Activated T-cell treated with anti-CD3 and anti-CD28 coated beads, Interleukin-2, amount 50 U/mL, for 72 hours (primary cell): ENCODE results near the gene SPTBN1. TPM values are rescaled to one million over a fixed set of nuclear protein-coding genes. Genes with fewer than 3 reads are reported as not detected.

Experiments used
- ATAC-seq, 2 donors: fragments of 150-1000 bp; cut with Tn5 transposase; replicated peaks in 1 of 2; 2 replicates each; pipeline ENCODE4 v1.10.0; 2021; ENCODE audit warnings: moderate library complexity in 2 of 2, mild to moderate bottlenecking in 1 of 2
- DNase-seq, 2 donors: peaks; one replicate each; pipeline ENCODE4 v3.0.0; 2021 to 2022; ENCODE audit warnings: mixed read lengths in 1 of 2
- H3K27ac Mint-ChIP-seq: one replicate; pipeline ENCODE4 v1.8.0; 2022; ENCODE audit warnings: mild to moderate bottlenecking, moderate library complexity, mixed read lengths
- H3K27me3 Mint-ChIP-seq: one replicate; pipeline ENCODE4 v1.8.0; 2022; ENCODE audit warnings: low read depth, mixed read lengths
- H3K36me3 Mint-ChIP-seq, 2 donors: one replicate each; pipeline ENCODE4 v1.8.0; 2022; ENCODE audit warnings: mixed read lengths in 2 of 2, mild to moderate bottlenecking in 1 of 2; ENCODE audit not compliant: insufficient read depth in 2 of 2
- H3K4me1 Mint-ChIP-seq: one replicate; pipeline ENCODE4 v1.8.0; 2022; ENCODE audit warnings: low read depth, mixed read lengths
- H3K4me3 Mint-ChIP-seq, 2 donors: one replicate each; pipeline ENCODE4 v1.8.0; 2022; ENCODE audit warnings: mild to moderate bottlenecking in 2 of 2, mixed read lengths in 2 of 2, moderate library complexity in 2 of 2
- H3K9me3 Mint-ChIP-seq, 2 donors: one replicate each; pipeline ENCODE4 v1.8.0; 2022; ENCODE audit warnings: mixed read lengths in 2 of 2
- total RNA-seq, 2 donors: library from RNA; stranded (reverse); gene quantifications; one replicate each; pipeline ENCODE4 v1.2.3, GENCODE V29; 2022

The SPTBN1 gene
- total RNA-seq, 2 donors from 2014 or later, result 120 to 136 TPM

DNA sequence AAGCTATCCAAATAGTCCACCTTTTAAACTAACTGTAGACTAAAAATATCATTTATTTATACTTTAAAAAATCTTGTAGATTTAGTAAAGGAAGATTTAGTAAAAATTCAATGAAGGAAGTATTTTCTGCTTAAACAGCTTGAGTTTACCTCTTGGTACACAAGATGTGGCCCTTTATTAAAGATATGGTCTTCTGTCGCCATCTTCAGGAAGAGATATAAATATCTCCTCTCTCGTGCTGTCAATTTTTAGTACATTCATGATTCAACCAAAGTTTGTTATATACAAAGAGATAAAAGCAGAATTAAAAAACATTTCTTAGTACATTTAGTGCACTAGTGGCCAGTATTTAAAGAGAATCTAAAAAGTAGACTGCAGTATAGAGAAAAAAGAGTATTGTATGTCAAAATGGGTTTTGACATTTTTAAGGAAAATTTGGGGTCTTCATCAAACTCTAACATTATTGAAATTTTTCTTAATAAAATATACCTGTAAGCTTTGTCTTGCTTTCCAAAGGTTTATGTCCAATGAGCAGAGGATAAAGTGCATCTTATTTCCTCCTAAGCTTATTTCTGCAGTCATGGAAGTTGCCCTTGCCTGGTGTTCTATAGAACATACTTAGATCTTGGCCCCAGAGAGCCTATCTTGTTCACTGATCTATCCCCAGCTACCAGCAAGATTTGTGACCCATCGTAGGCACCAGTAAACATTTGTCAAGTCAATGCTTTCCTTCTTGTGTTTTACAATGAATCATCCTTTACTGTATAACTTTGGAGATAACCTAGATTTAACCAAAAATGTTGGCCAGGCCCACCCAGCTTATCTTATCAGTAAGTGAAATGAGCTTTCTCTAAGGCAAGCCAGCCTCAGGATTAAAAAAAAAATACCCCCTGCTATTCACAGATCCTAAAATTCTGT lies 248.8 kb downstream of the SPTBN1 start:
- Mint-ChIP-seq H3K36me3 (no peaks in the 10 kb centered on the region), H3K4me3 (no peak overlapping the region), H3K9me3 (no peaks in the 10 kb centered on the region), H3K4me1 (peaks cover 17% of the 10 kb centered on the region), H3K27me3 (peaks cover 44% of the 10 kb centered on the region), H3K27ac (no peak overlapping the region)
- DNase-seq (no peak), ATAC-seq (peak; percentile 46 to 70)

GRCh38 chr2:54706622-54707021 lies 250.5 kb downstream of the SPTBN1 start:
- Mint-ChIP-seq H3K27ac (no peak overlapping the region), H3K36me3 (no peaks in the 10 kb centered on the region), H3K27me3 (peaks cover 38% of the 10 kb centered on the region), H3K4me3 (no peak overlapping the region), H3K9me3 (no peaks in the 10 kb centered on the region), H3K4me1 (peaks cover under 1% of the 10 kb centered on the region)
- DNase-seq (no peak), ATAC-seq (no peak)

GRCh38 chr2:54708584-54709335 lies 252.6 kb downstream of the SPTBN1 start:
- H3K9me3 Mint-ChIP-seq, result no peaks in the 10 kb centered on the region
- DNase-seq (no peak), ATAC-seq (peak; percentile 49 to 58)
- H3K27ac Mint-ChIP-seq, result no peak overlapping the region
- peaks cover 33% of the 10 kb centered on the region for H3K27me3 Mint-ChIP-seq
- no peaks in the 10 kb centered on the region for H3K36me3 Mint-ChIP-seq
- H3K4me1 Mint-ChIP-seq, result no peaks in the 10 kb centered on the region
- peak overlapping the region; percentile 66 to 79 for H3K4me3 Mint-ChIP-seq

GRCh38 chr2:54709336-54709809 lies 253.2 kb downstream of the SPTBN1 start:
- H3K4me1 Mint-ChIP-seq, result no peaks in the 10 kb centered on the region
- DNase-seq (peak in 1 of 2 donors; percentile 23), ATAC-seq (peak; percentile 59 to 72)
- peak overlapping the region; percentile 65 to 79 for H3K4me3 Mint-ChIP-seq
- H3K9me3 Mint-ChIP-seq, result no peaks in the 10 kb centered on the region
- H3K27me3 Mint-ChIP-seq, result peaks cover 33% of the 10 kb centered on the region
- no peak overlapping the region for H3K27ac Mint-ChIP-seq
- H3K36me3 Mint-ChIP-seq, result no peaks in the 10 kb centered on the region

- no peak overlapping the region for H3K27ac Mint-ChIP-seq
- no peaks in the 10 kb centered on the region for H3K9me3 Mint-ChIP-seq
- H3K4me3 Mint-ChIP-seq, result peak overlapping the region in 1 of 2 donors; percentile 63
- ATAC-seq (no peak), DNase-seq (no peak)
- H3K36me3 Mint-ChIP-seq, result no peaks in the 10 kb centered on the region
- H3K4me1 Mint-ChIP-seq, result no peaks in the 10 kb centered on the region
- H3K27me3 Mint-ChIP-seq, result peaks cover 33% of the 10 kb centered on the region
Observed at GRCh38 chr2:54710216-54710615, 254.1 kb downstream of the SPTBN1 start.

- DNase-seq (no peak), ATAC-seq (no peak)
- Mint-ChIP-seq H3K27ac (no peak overlapping the region), H3K27me3 (peaks cover 30% of the 10 kb centered on the region), H3K36me3 (no peaks in the 10 kb centered on the region), H3K9me3 (no peaks in the 10 kb centered on the region), H3K4me3 (no peak overlapping the region), H3K4me1 (no peaks in the 10 kb centered on the region)
Observed at GRCh38 chr2:54712516-54712915, 256.4 kb downstream of the SPTBN1 start.

DNA sequence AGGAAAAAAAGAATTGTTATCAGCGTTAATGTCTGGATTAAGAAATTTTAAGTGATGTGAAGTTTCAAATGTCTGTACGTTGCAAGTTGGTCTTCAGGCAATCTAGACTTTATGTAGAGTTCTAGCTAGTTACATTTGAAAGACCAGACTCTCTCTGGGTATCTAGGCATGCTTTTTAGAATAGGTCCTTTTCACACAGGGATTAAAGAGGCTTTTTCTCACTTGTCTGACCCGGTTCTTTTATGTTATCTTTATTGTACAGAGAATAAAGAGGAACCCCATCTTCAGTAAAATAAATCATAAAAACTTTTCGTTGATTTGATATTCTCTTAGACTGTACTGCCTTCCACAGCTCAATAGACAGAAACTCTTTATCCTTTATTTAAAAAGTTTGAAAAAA lies 258.9 kb downstream of the SPTBN1 start:
- no peak for DNase-seq

DNA sequence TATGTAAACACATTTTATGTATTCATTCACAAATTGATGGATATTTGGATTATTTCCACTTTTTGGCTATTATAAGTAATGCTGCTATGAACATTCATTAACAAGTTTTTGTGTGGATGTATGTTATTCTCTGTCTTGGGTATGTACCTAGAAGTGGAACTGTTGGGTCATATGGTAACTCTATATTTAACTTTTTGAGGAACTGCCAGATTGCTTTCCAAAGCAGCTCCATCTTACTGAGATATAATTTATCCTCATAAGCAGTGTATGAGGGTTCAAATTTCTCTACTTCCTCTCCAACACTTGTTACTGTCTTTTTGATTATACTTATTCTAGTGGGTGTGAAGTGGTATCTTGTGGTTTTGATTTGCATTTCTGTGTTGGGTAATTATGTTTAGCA lies 260.2 kb downstream of the SPTBN1 start:
- DNase-seq (no peak), ATAC-seq (no peak)
- Mint-ChIP-seq H3K27me3 (peaks cover 37% of the 10 kb centered on the region), H3K4me1 (no peaks in the 10 kb centered on the region), H3K4me3 (no peak overlapping the region), H3K9me3 (no peaks in the 10 kb centered on the region), H3K36me3 (no peaks in the 10 kb centered on the region), H3K27ac (no peak overlapping the region)

More for the DNA sequence above, 258.9 kb downstream of the SPTBN1 start:
- Mint-ChIP-seq H3K4me1 (no peaks in the 10 kb centered on the region), H3K27ac (no peak overlapping the region), H3K36me3 (no peaks in the 10 kb centered on the region), H3K9me3 (no peaks in the 10 kb centered on the region), H3K27me3 (peaks cover 32% of the 10 kb centered on the region), H3K4me3 (no peak overlapping the region)
- no peak for ATAC-seq

DNA sequence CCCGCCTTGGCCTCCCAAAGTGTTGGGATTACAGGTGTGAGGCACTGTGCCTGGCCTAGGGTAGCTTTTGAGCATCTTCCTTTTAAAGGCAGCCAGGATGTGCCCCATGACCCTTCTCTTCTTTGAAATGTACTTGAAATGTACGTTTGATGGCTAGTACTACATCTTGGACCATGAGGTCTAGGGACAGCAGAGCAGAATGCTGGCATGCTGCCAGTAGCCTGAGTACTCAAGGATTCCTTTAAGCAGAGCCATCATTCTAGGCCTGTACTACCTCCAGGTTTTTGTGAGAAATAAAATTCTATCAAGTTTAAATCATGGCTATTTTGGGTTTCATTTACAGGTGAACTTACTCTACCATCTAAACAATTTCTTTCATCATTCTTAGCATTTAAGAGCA lies 264.4 kb downstream of the SPTBN1 start:
- peaks cover 44% of the 10 kb centered on the region for H3K27me3 Mint-ChIP-seq
- DNase-seq (no peak), ATAC-seq (no peak)
- H3K36me3 Mint-ChIP-seq, result peaks cover 4 to 5% of the 10 kb centered on the region in 2 donors
- H3K27ac Mint-ChIP-seq, result no peak overlapping the region
- H3K4me3 Mint-ChIP-seq, result no peak overlapping the region
- H3K4me1 Mint-ChIP-seq, result peaks cover 22% of the 10 kb centered on the region
- no peaks in the 10 kb centered on the region for H3K9me3 Mint-ChIP-seq

Other genes starting within 250 kb of the SPTBN1 start
- not detected for gene TSPYL6, start 200.1 kb upstream of the SPTBN1 start, total RNA-seq